Endothelial cell of umbilical vein (primary cell): Measurements from ENCODE around the gene SYNPO.

ENCODE experiments used
- EZH2 ChIP-seq: IDR thresholded peaks from 2 replicates; pipeline ENCODE4 v1.6.1; 2012; ENCODE audit warnings: borderline replicate concordance, low read depth, mild to moderate bottlenecking, moderate library complexity, low read length, inconsistent platforms; ENCODE audit not compliant: severe bottlenecking
- POLR2A ChIP-seq: IDR thresholded peaks from 2 replicates; pipeline ENCODE4 v1.6.1; 2012; ENCODE audit warnings: low read depth, mild to moderate bottlenecking, control low read depth, low read length
- TF ChIP-seq, protein P1 (sequence below), 2 donors: IDR thresholded peaks; 1 replicate in 1 of 2; 2 replicates in 1 of 2; pipeline ENCODE4 v1.5.1; 2011; ENCODE audit warnings: low read length in 2 of 2, mild to moderate bottlenecking in 2 of 2, moderate library complexity in 2 of 2, control low read depth in 1 of 2, inconsistent platforms in 1 of 2, low read depth in 1 of 2; ENCODE audit not compliant: insufficient read depth in 1 of 2; ENCODE audit errors: extremely low read depth in 1 of 2

DNA sequence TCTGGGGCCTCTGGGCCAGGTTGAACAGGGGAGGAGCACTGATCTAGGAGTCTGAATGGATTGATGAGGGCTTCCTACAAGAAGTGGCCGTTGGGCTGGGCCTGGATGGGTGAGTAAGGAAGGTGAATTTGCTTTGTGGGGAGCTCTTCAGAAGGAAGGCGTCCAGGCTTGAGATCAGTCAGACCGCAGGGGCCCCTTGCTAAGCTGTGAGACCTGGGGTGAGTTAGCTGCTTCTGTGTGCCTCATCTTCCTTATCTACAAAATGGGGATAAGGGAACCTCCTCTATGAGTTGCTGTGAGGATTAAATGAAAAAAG lies 1.1 kb upstream of the SYNPO start:
- TF ChIP-seq EZH2 (no peak), POLR2A (no peak)
- TF ChIP-seq, protein P1, sequence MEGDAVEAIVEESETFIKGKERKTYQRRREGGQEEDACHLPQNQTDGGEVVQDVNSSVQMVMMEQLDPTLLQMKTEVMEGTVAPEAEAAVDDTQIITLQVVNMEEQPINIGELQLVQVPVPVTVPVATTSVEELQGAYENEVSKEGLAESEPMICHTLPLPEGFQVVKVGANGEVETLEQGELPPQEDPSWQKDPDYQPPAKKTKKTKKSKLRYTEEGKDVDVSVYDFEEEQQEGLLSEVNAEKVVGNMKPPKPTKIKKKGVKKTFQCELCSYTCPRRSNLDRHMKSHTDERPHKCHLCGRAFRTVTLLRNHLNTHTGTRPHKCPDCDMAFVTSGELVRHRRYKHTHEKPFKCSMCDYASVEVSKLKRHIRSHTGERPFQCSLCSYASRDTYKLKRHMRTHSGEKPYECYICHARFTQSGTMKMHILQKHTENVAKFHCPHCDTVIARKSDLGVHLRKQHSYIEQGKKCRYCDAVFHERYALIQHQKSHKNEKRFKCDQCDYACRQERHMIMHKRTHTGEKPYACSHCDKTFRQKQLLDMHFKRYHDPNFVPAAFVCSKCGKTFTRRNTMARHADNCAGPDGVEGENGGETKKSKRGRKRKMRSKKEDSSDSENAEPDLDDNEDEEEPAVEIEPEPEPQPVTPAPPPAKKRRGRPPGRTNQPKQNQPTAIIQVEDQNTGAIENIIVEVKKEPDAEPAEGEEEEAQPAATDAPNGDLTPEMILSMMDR (IDR thresholded peaks at IDR 0.05; ENCODE audit: extremely low read depth in 1 of 2, insufficient read depth in 1 of 2, low read depth in 1 of 2, low read length in 2 of 2): no peak
